Activated CD8-positive, alpha-beta memory T cell treated with anti-CD3 and anti-CD28 coated beads, Interleukin-2, amount 50 U/mL, for 24 hours (primary cell): Measurements from ENCODE around the gene OR13J1.
"Not testable (repeated sequence)": the region's sequence is repeated elsewhere in the genome, so short reads cannot be mapped to it uniquely, and the experiment has no call there.

ENCODE experiments used
- DNase-seq: peaks from one replicate; pipeline ENCODE4 v3.0.0-alpha.2; 2020; ENCODE audit errors: extremely low read depth

The OR13J1 gene

DNA sequence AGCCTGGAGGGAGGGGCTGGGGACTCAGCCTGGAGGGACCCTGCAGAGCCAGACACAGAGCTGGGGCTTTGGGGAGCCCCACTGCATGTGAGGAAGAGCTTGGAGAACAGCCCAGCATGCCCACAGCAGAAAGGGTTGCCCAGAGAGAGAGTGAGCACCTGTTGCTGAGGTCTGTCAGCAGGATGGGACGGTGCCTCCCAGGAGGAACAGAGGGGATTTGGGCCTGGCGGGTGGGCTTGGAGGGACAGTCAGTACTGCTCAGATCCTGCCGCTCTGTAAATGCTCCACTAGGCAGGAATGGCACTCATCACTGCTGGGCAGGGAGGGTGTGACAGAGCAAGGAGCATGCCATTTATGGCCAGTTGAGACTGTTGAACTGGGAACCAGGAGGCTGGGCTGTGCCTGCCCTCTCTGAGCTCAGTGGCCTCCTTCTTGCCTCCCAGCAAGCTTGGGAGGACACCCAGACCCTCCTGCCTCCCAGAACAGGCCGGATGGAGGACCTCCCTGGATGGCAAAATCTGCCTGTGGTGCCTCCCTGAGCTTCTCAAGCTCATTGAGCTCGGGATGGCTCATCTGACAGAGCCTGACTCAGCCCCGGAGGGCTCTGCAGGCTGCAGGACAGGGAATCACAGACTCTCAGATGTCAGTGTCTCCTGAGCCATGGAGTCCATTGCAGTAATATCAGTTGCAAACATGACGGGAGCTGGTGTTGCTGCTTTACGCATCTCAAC is 35.0 kb upstream of the OR13J1 start:
- DNase-seq: no peak

DNA sequence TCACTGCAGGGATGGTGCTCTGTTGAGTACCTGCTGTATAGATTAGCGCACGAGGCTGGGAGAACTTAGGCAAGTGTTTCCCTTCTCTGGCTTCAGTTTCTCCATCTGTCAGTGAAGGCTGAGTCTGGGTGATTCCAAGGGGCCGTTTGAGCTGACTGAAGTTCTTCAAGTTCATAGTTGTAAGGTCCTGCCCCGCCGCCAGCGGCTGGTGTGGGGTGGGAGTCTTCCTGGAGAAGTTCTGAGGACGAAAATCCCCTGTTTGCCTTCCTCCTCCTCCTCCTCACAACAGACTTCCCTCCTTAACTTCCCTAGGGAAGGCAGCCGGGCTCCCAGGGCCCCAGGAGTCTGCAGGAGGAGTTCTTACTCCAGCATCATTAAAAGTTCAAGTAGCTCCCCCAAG is 34.1 kb upstream of the OR13J1 start:
- no peak for DNase-seq

DNA sequence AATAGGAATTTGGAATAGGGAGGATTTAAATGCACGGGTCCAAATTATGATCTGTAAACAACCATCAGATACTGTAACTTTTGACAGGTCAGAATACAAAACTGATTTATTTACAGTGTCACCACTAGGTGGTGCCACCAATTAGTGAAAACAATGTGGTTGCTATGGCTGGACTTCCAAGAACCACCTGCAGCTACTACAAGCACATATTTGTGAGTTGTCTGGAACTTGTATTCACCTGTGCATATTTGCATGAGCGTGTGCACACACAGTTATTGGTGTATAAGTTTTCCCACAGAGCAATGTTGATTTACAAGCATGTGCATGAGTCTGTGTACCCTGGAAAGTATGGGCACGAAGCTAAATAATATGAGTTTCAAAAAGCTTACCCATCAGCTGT is 32.8 kb upstream of the OR13J1 start:
- no peak for DNase-seq

DNA sequence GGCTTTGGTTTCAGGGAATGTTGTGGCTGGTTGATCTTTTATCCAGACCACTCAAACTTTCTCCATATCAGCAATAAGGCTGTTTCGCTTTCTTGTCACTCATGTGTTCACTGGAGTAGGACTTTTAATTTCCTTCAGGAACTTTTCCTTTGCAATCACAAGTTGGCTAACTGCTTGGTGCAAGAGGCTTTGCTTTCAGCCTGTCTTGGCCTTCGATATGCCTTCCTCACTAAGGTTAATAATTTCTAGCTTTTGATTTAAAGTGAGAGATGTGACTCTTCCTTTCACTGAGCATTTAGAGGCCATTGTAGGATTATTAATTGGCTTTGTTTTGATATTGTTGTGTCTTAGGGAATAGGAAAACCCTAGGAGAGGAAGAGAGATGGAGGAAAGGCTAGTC is 28.8 kb upstream of the OR13J1 start:
- DNase-seq: no peak

DNA sequence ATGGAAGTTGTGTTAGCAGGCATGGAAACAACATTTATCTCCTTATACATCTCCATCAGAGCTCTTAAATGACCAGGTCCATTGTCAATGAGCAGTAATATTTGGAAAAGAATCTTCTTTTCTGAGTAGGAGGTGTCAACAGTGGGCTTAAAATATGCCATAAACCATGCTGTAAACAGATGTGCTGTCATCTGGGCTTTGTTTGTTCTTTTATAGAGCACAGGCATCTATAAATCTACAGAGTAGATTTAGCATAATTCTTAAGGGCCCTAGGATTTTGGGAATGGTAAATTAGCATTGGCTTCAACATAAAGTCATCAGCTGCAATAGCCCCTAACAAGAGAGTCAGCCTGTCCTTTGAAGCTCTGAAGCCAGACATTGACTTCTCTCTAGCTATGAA is 28.1 kb upstream of the OR13J1 start:
- no peak for DNase-seq

DNA sequence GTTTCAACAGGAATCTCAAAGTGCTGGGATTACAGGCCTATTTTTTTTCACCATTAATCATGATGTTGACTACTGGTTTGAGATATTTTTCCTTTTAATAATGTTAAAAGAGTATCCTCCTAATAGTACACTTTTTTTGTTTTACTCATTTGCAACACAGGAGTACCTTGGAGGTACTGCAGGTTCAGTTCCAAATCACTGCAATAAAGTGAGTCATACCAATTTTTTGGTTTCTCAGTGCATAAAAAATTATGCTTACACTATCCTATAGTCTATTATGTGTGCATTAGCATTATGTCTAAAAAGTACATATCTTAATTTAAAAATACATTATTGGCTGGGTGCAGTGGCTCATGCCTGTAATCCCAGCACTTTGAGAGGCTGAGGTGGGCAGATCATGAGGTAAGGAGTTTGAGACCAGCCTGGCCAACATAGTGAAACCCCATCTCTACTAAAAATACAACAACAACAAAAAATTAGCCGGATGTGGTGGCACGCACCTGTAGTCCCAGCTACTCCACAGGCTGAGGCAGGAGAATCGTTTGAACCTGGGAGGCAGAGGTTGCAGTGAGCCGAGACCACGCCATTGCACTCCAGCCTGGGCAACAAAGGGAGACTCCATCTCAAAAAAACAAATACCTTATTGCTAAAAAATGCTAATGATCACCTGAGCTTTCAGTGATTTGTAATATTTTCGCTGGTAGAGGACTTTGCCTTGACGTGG is 27.3 kb upstream of the OR13J1 start:
- not testable (repeated sequence) for DNase-seq

DNA sequence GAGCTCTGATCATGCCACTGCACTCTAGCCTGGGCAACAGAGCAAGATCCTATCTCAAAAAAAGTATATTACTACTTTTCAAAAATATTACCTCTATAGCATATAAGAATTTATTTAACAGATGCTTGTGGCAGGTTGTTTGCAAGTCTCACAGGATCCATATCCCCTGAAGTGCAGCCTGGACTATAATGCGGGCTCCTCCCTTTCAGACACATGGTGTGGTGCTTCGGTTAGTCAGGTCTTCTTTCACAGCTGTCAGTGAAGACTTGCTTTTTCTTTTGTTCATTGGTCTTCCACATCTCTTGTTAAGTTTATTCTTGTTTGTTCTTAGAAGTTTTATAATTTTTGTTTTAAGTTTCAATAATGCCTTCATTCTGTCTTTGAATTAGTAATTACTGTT is 26.4 kb upstream of the OR13J1 start:
- no peak for DNase-seq

DNA sequence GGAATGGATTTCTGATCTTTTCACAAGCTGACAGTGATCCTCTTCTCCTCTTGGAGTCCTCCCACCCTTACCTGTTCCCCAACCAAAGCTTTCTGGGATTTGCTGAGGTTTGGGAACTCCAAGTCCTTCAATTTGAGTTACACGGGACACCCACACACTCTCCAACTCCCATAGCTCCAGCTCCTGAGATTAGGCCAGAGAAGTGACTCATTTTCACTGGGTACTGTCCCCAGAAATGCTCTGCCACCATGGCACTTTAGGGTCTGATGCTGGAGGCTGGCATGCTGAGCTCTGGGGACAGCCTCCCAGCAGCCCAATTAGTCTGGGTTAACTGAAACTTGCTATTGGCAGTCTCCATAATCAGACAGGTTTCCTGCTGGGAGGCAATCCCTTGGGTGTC is 21.9 kb upstream of the OR13J1 start:
- DNase-seq: no peak

DNA sequence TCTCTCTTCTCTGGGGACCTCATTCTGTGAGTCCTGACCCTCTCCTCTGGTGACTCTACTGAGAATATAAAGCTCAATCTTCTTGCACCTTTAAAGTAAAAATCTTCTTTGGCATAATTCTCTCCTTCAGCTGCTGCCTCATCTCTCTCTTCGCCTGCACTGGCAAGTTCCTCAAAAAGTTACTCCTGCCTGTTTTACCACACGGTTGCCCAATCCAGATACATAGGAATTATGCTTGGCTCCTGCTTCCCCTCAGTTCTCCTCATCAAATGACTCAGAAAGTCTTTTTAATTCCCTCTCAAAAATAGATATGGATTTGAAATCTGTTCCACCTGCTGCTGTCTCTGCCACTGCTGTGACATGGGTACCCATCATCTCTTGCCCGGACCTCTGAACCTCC is 21.4 kb upstream of the OR13J1 start:
- DNase-seq: no peak

DNA sequence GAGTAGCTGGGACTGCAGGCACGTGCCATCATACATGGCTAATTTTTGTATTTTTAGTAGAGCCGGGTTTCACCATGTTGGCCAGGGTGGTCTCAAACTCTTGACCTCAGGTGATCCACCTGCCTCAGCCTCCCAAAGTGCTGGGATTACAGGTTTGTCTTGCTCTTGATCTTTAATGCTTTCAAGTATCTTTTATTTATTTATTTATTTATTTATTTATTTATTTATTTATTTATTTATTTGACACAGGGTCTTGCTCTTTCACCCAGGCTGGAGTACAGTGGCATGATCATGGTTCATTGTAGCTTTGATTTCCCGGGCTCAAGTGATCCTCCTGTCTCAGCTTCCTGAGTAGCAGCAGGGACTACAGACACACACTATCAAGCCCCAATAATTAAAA is 14.7 kb upstream of the OR13J1 start:
- DNase-seq: not testable (repeated sequence)

DNA sequence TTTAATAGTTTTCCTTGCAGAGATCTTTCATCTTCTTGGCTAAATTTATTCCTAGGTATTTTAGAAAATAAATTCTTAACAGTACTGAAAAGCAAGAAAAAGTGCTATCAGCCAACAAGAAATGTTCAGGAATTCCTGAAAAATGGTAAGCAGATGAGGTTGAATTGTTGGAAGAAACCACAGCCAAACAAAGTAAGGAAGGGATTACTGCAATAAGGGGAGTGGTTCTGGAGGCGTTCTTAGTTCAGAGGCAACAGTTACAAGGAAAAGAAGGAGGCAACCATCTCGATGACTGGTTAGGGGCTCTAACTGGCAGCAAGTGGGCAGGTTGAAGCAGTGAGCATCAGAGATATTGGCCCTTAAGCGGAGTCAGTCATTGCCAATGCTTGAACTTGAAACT is 12.8 kb upstream of the OR13J1 start:
- DNase-seq: no peak

DNA sequence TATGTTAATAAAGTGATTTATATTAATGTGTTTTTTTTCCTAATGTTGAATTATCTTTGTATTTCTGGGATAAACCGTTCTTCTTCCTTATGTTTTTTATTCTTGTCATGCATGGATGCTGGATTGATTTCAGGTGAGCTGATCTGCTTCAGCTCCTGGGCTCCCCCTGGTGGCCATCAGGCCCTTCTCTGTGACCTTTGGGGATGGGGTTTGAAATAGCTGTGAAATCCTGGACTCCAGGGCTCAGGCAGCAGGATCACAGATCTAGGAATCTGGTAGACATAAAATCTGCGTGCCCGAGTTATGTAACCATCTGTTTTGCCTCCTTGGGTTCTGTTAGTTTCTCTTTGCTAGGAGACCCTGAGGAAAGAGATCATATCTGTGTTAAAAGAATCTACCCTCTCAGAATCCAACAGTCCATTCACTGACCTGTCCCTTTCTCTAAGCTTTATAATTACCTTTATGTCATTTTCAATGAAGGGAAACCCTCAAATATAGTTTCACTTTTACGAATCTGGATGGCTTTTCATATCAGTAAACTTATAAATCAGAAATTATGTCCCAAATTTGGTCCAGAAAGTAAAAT is 12.2 kb upstream of the OR13J1 start:
- DNase-seq: peak; percentile 38

DNA sequence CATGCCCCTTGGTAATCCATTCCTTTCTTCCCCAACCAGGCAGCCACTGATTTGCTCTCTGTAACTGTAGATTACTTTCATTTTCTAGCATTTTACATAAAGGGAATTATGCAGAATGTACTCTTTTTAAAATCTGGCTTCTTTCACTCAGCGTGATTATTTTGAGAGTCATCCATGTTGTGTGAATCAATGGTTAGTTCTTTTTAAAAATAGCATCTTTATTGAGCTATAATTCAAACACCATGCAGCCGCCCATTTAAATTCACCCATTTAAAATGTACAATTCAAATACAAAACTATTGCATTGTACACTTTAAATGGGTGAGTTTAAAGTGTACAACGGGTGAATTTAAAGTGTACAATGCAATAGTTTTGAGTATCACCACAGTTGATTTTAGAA is 2.3 kb upstream of the OR13J1 start:
- DNase-seq: no peak

DNA sequence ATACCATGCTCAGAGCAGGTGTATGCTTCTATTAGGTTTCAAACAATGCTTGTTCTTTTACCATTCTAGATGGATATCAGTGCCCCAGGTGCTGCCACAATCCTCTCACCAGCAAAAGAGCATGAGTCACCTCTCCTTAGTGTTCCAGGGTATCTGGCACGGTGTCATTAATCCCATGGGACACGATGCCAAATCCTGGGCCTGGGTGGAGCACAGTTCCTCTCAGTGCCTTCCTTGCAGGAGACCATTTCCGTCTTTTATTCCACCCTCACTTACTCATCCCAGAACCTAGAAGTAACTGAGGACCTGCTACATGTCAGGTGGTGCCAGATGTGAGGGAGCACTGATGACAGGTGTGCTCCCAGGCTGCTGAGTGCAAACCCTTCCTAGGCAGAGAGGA is 1.3 kb upstream of the OR13J1 start:
- DNase-seq: no peak

DNA sequence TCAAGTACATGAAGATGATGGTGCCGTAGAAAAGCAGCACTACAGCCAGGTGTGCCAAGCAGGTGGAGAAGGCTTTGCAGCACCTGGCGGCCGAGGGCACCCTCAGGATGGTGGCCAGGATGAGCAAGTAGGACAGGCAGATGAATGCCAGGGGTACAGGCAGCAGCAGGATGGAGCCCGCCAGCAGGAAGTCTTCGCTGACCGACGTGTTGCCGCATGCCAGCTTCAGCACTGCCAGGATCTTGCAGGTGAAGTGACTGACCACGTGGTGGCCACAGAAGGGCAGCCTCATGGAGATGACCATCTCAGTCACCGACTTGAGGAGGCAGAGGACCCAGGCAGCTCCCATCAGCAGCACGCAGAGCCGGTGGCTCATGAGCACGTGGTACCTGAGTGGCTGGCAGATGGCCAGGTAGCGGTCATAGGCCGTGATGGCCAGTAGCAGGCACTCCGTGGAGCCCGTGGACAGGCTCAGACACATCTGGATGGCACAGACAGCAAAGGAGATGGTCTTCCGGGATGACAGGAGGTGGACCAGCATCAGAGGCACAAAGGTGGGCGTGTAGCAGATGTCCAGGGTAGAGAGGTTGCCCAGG is 482 bp downstream of the OR13J1 start:
- DNase-seq: no peak

DNA sequence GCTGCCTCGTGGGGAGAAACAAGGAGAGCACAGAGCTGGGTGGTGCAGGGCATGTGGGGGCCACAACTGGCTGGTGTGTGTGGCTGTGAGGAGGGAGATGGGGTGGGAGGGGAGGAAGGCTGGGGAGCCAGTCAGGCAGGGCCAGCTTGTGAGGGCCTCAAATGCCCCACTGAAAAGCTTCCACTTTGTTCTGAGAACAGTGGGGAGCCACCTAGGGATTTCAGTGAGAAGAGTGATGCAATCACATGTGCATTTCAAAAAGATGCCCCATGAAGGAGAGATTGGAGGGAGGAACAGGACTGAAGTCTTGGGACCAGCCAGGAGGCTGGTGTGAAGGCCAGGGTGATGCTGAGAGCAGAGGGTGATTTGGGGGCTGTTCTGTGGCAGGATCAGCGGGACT is 1.3 kb downstream of the OR13J1 start:
- no peak for DNase-seq

DNA sequence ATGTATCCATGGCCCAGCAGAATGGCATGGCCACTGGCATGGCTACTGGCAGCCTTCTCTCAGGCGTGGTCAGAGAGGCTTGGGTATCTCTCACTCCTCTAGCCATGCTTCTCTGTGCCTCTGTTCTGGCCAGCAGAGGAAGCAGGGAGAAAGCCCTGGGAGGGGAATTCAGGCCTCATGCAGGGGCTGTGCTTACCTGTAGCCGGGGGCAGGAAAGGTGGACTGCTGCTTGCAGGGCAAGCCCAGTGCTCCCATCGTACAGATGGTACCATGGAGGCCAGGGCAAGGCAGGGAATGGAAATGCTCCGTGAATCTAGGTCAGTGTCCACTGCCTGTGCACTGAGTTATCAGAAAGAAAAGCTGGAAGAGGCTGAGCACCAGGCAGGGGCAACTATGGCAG is 2.7 kb downstream of the OR13J1 start:
- no peak for DNase-seq

DNA sequence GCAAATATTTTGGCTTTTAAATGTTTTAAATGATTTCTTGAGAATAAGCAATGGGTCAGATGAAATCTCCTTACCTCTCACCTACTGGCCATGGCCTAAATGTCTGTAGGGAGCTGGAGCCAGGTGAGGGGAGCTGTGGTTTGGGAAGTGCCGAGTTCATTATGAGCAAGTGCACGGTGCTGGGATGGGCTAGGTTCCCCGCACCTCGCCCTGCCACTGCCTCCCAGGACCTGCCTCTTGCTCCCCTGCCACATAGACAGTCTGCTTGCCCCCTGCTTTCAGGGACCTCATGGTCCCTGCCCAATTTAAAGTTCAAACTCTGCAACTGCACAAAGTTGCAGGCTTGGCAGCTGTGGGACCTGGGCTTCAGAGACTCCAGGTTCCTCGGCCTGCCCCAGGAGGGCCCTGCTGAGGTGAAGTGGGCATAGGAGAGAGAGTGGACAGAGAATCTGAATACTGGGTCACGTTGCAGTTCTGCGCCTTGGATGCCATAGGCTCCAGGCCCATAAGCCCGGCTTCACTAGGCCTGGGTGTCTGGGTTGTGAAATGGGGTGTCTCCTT is 5.4 kb downstream of the OR13J1 start:
- DNase-seq: no peak

DNA sequence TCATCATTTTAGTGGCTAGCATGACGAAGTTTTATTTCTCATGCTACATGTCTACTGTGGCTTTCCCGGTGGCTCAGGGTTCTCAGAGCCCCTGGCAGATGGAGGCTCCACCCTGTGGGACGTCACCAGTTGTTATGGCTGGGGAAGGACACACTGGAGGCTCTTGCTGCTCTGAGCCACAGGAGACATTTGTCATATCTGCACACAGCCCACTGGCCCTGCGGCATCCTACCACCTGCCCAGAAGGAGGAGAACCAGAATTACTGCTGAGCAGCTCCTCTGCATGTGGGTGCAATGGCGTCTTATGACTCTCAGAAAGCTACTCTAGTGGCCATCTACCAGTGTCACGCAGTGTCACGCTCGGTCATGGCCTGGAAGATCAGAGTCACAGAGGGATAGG is 6.6 kb downstream of the OR13J1 start:
- no peak for DNase-seq

DNA sequence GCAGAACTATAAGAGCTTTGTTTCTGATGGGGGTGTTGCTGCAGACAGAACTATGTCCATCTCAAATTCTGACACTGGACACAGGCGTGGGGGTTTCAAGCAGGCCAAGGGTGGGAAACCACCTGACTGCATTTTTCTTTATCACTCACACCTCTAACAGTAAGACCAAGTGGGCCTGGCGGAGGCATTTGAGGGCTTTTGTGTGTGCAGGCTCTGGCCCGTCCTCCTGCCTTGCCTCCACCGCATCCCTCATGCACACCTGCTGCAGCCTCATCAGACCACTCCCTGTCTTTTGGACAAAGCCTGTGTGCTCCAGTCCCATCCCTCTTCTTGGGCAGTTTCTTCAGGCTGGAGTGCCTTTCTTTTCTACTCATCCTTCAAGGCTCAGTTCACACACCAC is 7.9 kb downstream of the OR13J1 start:
- DNase-seq: no peak

DNA sequence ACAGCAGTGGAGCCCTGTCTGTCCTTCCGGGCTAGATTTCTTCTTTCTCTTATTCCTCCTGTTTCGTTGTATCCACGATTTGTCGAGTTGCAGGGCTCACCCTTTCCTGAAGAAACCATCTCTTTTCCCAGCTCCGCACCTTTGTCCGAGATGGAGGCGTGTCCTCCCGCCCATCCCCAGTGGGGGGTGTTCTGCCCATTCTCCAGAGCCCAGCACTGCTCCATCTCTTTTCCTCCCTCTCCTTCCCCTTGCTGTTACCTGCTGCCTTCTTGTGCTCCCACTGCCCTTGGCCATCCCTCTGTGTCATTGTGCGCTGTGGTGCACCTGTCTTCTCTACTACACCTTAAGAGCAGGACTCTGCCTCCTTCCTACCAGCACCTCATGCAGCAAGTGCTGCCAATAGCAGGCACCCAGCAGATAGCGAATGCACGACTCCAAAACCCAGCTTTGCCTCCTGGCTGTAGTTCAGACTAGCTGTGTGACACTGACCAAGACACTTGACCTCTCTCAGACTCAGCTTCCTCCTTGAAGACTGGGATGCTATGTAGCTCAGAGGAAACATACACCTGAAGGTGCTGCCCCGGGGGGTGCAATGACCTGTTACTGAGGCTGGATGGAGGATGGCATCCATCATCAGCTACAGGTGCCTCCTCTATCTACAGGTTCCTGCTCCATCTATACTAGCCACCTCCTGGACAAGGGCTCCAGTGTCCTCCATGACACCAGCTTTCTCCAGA is 8.9 kb downstream of the OR13J1 start:
- DNase-seq: no peak

DNA sequence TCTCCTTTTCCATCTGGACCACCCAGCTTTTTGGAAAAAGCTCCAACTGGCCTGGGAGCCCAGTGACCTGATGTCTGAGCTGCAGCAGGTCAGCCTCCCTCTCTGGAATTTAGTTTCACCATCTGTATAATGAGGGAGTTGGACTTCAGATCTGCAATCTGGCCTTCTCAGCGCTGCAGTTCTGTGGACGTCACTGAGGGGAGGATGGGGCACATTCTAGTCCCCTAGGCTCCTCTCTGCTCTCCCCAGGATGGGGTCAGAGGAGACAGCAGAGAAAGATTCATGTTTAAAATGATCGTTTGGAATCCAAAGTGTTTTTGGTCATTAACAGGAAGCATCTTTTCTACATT is 10.2 kb downstream of the OR13J1 start:
- DNase-seq: no peak
